PC-3 (cell line): ENCODE measurements around the gene EXOC2. TPM values are rescaled to one million over a fixed set of nuclear protein-coding genes. Genes with fewer than 3 reads are reported as not detected.

Experiments
- ATAC-seq: fragments of 200-7000 bp; cut with Tn5 transposase; 2 replicates; pipeline ENCODE4 v1.9.1; 2020; ENCODE audit warnings: mild to moderate bottlenecking, moderate library complexity
- BruUV-seq: library from RNA; stranded (reverse); fragments of 400-500 nt; replicated peaks from 2 replicates; lab custom pipeline; 2021; lab: Mats Ljungman, UMichigan
- CTCF ChIA-PET: fragments of 300-600 bp; sonication (Branson Sonifier 250); formaldehyde crosslinking; loops from one replicate; lab custom pipeline; 2022; ENCODE audit warnings: antibody characterized with exemption; lab: Charles Lee
- POLR2A ChIA-PET: fragments of 300-600 bp; sonication (Branson Sonifier 250); formaldehyde crosslinking; loops from one replicate; lab custom pipeline; 2022; ENCODE audit warnings: antibody characterized with exemption; ENCODE audit not compliant: unreplicated experiment; lab: Charles Lee
- DNase-seq: peaks from one replicate; pipeline ENCODE4 v3.0.0-alpha.2; 2015
- H2AFZ ChIP-seq: fragments of 300-600 bp; sonication (generic); 2 replicates; pipeline ENCODE4 v1.6.0; 2016; ENCODE audit warnings: antibody characterized with exemption, low read length
- H3F3A ChIP-seq: fragments of 300-600 bp; sonication (generic); one replicate; pipeline ENCODE4 v1.6.0; 2017; ENCODE audit warnings: antibody characterized with exemption, low read length, control low read depth, mild to moderate bottlenecking; ENCODE audit not compliant: unreplicated experiment
- H3K27ac ChIP-seq: fragments of 300-600 bp; sonication (generic); 2 replicates; pipeline ENCODE4 v1.5.1; 2016; ENCODE audit warnings: mild to moderate bottlenecking, low read length
- H3K27me3 ChIP-seq: fragments of 300-600 bp; sonication (generic); 2 replicates; pipeline ENCODE4 v1.6.1; 2016; ENCODE audit warnings: low read length, mixed read lengths
- H3K36me3 ChIP-seq: fragments of 300-600 bp; sonication (generic); 2 replicates; pipeline ENCODE4 v1.6.1; 2016; ENCODE audit warnings: low read depth, mixed run types, low read length, mixed read lengths
- H3K4me1 ChIP-seq: fragments of 300-600 bp; sonication (generic); 2 replicates; pipeline ENCODE4 v1.5.1; 2016; ENCODE audit warnings: low read length; ENCODE audit not compliant: insufficient read depth
- H3K4me2 ChIP-seq: fragments of 300-600 bp; sonication (generic); 2 replicates; pipeline ENCODE4 v1.6.0; 2016; ENCODE audit warnings: low read length
- H3K4me3 ChIP-seq: fragments of 300-600 bp; sonication (generic); 2 replicates; pipeline ENCODE4 v1.5.1; 2016; ENCODE audit warnings: mild to moderate bottlenecking, low read length, mixed read lengths
- H3K79me2 ChIP-seq: fragments of 300-600 bp; sonication (generic); 2 replicates; pipeline ENCODE4 v1.6.1; 2017; ENCODE audit warnings: low read length, mixed read lengths
- H3K9ac ChIP-seq: fragments of 300-600 bp; sonication (generic); 2 replicates; pipeline ENCODE4 v1.6.0; 2016; ENCODE audit warnings: mild to moderate bottlenecking, low read length
- H3K9me2 ChIP-seq: fragments of 300-600 bp; sonication (generic); replicated peaks from 2 replicates; pipeline ENCODE4 v1.6.1; 2016; ENCODE audit warnings: mixed run types, low read length, mixed read lengths
- H3K9me3 ChIP-seq: fragments of 300-600 bp; sonication (generic); 2 replicates; pipeline ENCODE4 v1.6.1; 2016; ENCODE audit warnings: low read length, mixed read lengths
- H4K20me1 ChIP-seq: fragments of 300-600 bp; sonication (generic); 2 replicates; pipeline ENCODE4 v1.6.1; 2016; ENCODE audit warnings: low read length, mixed read lengths
- EZH2 ChIP-seq: fragments of 300-600 bp; sonication (generic); IDR thresholded peaks from one replicate; pipeline ENCODE4 v1.6.1; 2017; ENCODE audit warnings: antibody characterized with exemption, mild to moderate bottlenecking, low read length; ENCODE audit not compliant: unreplicated experiment
- EZH2phosphoT487 ChIP-seq: fragments of 300-600 bp; sonication (generic); IDR thresholded peaks from 2 replicates; pipeline ENCODE4 v1.6.1; 2018; ENCODE audit warnings: mild to moderate bottlenecking, antibody characterized with exemption, low read length, borderline replicate concordance
- intact Hi-C: fragments of 100-400 bp; cut with micrococcal nuclease; formaldehyde crosslinking; loops from 2 replicates; pipeline ENCODE4 v1.9.0; 2023
- total RNA-seq: library from RNA; depleted of rRNA; stranded (reverse); fragments of >200 nt; gene quantifications from 2 replicates; pipeline ENCODE4 v1.2.3, GENCODE V29; 2014
- TF ChIP-seq, protein P1 (sequence below): fragments of 300-600 bp; sonication (generic); conservative IDR thresholded peaks from 2 replicates; pipeline ENCODE4 v1.5.1; 2017; ENCODE audit warnings: antibody characterized with exemption, low read depth, mild to moderate bottlenecking, low read length

The EXOC2 gene
- total RNA-seq, 1 experiment from 2014 or later: 27.7 TPM

DNA sequence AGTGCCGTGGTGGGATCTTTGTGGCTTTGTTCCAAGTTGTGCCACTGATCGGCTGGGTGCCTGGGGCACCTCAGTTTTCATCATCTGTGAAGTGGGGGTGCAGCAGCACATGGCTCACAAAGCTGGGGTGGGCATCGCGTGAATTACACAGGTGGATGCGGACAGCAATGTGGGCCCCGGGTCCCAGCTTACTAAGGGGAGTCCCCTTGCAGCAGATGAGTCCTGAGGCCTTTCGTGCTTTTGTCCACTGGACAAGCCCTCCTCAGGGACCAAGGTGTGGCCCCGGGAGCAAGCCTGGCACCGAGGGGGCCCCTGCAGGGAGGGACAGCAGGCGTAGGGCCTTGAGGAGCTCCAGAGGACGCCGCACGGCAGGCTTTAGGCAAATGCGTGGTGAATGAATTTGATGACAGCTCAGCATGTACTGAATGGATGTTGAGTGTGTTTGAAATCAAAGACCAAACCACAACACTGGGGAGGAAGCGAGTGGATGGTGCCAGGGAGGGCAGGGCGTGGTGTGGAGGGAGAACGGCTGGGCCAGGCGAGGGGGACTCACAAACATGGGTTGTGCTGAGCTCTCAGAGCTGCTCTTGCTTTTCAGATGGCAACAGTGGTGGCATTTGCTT lies 248.2 kb downstream of the EXOC2 start:
- Histone ChIP-seq H3K9me2 (no peaks in the 10 kb centered on the region), H3K36me3 (no peaks in the 10 kb centered on the region), H3K4me1 (no peaks in the 10 kb centered on the region; the same call in 1 of the 2 replicates), H3K4me2 (no peak overlapping the region), H2AFZ (no peak overlapping the region), H3F3A (no peaks in the 10 kb centered on the region), H3K9me3 (no peaks in the 10 kb centered on the region), H3K4me3 (no peak overlapping the region), H3K27me3 (no peaks in the 10 kb centered on the region), H4K20me1 (no peaks in the 10 kb centered on the region), H3K79me2 (no peaks in the 10 kb centered on the region), H3K27ac (no peak overlapping the region), H3K9ac (no peak overlapping the region)
- no peak for ATAC-seq
- intact Hi-C loops: no loop called here
- TF ChIP-seq, protein P1, sequence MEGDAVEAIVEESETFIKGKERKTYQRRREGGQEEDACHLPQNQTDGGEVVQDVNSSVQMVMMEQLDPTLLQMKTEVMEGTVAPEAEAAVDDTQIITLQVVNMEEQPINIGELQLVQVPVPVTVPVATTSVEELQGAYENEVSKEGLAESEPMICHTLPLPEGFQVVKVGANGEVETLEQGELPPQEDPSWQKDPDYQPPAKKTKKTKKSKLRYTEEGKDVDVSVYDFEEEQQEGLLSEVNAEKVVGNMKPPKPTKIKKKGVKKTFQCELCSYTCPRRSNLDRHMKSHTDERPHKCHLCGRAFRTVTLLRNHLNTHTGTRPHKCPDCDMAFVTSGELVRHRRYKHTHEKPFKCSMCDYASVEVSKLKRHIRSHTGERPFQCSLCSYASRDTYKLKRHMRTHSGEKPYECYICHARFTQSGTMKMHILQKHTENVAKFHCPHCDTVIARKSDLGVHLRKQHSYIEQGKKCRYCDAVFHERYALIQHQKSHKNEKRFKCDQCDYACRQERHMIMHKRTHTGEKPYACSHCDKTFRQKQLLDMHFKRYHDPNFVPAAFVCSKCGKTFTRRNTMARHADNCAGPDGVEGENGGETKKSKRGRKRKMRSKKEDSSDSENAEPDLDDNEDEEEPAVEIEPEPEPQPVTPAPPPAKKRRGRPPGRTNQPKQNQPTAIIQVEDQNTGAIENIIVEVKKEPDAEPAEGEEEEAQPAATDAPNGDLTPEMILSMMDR: no peak
- TF ChIP-seq EZH2phosphoT487: no peak
- no peak for TF ChIP-seq EZH2
- no peak for DNase-seq
- no TSS peak for BruUV-seq
- CTCF ChIA-PET: interaction anchor here (0.5 kb wide), 2 partner anchors 22 to 116 kb away, joined by 3 to 9 read pairs; no protein-coding TSS in a partner anchor
- POLR2A ChIA-PET: no interaction called here

DNA sequence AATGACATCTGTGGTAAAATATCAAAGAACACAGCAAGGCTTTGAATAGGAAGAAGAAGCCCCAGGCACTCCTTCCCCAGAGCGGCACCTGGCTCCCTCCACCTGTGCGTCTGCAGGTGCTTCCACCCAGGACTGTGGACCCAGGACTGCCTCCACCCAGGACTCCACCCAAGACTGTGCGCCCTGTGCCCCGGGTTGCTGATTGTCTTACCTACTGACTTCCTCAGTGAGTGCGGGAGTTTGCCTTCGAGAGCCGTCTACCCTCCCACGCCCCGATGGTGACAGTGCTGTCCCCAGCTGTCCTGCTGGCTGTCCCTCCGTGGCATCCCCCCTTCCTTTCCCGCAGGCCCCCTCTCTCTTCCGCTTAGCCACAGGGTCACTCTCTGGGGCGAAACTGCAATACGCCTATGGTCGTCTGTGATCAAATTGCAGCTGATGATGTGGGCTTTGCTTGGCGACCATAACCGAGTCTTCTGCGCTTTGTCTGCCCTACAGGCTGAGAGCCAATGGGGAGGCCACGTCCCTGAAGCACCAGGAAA lies 249.2 kb downstream of the EXOC2 start:
- H3F3A ChIP-seq: no peaks in the 10 kb centered on the region

More for the DNA sequence above, 249.2 kb downstream of the EXOC2 start:
- POLR2A ChIA-PET: no interaction called here
- H3K9me2 ChIP-seq: no peaks in the 10 kb centered on the region
- DNase-seq (no peak), ATAC-seq (no peak)
- TF ChIP-seq, protein P1: no peak
- TF ChIP-seq EZH2 (no peak), EZH2phosphoT487 (no peak)
- no TSS peak for BruUV-seq
- no peaks in the 10 kb centered on the region for H3K36me3 ChIP-seq
- H3K4me3 ChIP-seq: no peak overlapping the region
- no peaks in the 10 kb centered on the region for H3K79me2 ChIP-seq
- intact Hi-C loops: no loop called here
- no peaks in the 10 kb centered on the region for H3K27me3 ChIP-seq
- H4K20me1 ChIP-seq: no peaks in the 10 kb centered on the region
- H3K9ac ChIP-seq: no peak overlapping the region
- H3K4me1 ChIP-seq: no peaks in the 10 kb centered on the region; the same call in 1 of the 2 replicates
- H3K4me2 ChIP-seq: no peak overlapping the region
- H2AFZ ChIP-seq: no peak overlapping the region
- CTCF ChIA-PET: no interaction called here
- no peaks in the 10 kb centered on the region for H3K9me3 ChIP-seq
- no peak overlapping the region for H3K27ac ChIP-seq
